ENCODE measurements around the gene TCF23.

Gene TCF23

DNA sequence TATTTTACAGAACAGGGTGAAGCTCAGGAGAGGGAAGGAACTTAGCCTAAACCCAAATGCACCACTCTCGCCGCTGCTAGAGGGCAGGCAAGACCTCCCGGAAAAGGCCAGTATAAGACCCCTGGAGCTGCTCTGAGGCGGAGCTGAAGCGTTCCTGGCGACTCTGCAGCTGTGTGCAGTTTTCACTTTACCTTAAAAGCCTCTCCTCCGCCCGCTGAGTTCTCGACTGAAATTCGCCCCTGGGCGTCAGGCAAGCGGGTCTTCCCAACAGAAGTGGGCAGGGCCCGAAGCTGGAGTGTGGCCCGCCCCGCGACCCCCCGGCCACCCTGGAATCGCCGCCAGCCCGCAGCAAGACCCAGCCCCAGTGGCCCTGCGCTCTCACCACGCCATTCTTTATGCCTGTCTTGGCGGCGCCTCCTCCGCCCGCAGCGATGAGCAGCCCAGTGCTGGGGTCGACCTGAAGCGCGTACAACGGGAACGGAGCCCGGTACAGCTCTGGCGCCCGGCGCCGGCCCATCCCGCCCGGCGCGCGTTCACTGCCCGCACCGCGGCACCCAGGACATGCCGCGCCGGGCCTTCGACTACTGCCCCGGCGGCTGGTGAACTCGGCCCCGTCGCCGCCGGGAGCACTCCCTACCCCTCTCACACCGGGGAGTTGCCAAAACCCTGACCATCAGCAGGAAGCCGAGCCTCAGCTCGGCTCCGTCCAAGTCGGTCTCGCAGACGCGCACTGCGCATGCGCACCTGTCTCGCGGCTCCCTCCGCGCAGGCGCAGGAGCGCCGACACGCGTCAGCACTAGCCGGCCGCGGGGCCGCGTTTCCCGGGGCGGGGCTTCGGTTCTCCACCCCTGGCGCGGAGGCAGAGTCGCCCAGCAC lies 14.7 kb upstream of the TCF23 start, which contains the start of gene PREB:
PREB (minus strand) TSS at position 732 of the 876 bp plus-strand sequence; CDS start at position 517, 215 bp downstream.
- TF ChIP-seq, protein P1, sequence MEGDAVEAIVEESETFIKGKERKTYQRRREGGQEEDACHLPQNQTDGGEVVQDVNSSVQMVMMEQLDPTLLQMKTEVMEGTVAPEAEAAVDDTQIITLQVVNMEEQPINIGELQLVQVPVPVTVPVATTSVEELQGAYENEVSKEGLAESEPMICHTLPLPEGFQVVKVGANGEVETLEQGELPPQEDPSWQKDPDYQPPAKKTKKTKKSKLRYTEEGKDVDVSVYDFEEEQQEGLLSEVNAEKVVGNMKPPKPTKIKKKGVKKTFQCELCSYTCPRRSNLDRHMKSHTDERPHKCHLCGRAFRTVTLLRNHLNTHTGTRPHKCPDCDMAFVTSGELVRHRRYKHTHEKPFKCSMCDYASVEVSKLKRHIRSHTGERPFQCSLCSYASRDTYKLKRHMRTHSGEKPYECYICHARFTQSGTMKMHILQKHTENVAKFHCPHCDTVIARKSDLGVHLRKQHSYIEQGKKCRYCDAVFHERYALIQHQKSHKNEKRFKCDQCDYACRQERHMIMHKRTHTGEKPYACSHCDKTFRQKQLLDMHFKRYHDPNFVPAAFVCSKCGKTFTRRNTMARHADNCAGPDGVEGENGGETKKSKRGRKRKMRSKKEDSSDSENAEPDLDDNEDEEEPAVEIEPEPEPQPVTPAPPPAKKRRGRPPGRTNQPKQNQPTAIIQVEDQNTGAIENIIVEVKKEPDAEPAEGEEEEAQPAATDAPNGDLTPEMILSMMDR (IDR thresholded peaks at IDR 0.05): no peak

DNA sequence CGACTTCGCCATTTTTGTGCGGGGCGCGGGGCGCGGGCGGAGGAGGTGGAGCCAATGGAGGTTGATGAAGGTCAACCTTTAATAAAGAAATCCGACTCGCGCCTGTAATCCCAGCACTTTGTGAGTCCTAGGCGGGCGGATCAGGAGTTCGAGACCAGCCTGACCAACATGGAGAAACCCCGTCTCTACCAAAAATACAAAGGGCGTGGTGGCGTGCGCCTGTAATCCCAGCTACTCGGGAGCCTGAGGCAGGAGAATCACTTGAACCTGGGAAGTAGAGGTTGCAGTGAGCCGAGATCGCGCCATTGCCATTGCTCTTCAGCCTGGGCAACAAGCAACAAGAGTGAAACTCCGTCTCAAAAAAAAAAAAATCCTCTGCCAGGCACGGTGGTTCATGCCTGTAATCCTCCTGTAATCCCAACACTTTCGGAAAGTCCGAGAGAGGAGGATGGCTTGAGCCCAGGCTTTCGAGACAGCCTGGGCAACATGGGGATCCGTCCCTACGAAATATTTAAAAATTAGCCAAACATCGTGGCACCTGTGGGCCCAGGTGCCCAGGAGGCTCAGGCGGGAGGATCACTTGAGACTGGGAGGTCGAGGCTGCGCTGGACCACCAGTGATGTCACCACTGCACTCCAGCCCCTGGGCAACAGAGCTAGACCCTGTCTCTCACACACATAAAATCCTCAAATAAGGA lies 13.9 kb upstream of the TCF23 start:
- TF ChIP-seq, protein P1 (IDR thresholded peaks at IDR 0.05): no peak

DNA sequence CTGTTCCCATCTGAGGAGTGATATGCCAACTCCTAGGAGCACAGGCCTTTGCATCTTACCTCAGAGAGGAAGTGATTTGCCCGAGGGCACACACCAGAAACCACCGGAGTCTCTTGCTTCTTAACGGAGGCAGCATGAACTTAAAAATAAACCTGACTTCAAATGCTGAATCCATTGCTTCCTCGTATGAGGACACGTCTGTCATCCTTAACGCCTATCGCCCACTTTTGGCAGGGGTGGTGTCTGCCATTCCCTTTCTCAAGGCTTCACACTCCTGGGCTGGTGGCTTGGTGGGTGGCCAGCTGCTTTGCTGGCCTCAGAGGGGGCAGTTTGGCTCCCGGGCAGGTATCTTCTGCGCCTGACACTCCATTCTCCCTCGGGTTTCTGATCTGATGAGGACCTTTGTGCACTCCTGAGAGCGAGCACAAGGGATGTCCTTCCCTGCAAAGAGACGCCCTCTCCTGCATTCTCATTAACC lies 13.3 kb upstream of the TCF23 start:
- TF ChIP-seq, protein P1 (IDR thresholded peaks at IDR 0.05): no peak

DNA sequence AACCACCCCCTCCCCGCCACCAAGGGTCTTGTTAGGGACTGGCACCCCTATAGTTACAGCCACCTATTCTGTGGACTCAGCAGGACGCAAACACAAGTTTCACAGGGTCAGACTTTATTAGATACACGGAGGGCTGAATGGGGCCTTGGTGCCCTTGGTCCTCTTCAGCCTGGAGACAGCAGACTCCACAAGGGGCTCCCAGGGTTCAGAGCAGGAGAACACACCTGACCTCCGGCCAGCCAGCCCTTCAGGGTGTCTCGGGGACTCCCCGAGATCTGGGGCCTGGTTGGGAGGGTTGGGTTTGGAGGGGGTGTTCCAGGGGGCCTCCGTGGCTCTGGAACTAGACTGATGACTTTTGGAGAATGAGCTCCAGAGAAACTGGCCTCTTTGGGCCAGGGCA lies 12.1 kb upstream of the TCF23 start:
- TF ChIP-seq, protein P1 (IDR thresholded peaks at IDR 0.05): no peak

DNA sequence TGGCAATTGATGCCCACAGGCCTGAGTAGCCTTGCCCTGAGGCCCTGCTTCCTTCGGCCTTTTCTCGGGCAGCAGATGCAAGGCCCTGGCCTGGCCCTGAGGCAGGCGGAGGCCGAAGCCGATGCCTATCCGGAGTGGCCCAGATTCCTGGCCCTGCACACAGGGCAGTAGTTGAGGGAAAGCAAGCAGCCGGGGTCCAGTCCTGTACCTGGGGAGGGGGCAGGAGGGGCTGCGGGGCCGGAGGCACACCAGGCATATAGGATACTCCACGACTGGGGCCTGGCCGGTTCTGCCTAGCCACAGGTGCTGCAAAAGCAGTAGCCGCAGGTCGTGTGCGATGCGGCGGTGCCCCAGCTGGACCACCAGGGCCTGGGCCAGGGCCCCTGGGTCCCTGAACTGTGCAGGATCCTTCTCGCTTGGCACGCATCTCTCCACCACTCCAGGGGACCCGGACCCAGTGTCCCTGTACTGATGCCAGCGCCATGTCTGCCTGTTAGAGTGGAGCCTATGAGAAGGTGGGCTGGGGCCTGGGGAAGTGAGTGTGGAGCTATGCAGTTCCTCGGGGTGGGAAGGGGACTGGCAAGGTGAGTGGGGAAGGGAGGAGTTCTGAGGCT lies 11.4 kb upstream of the TCF23 start:
- TF ChIP-seq, protein P1 (IDR thresholded peaks at IDR 0.05): no peak

DNA sequence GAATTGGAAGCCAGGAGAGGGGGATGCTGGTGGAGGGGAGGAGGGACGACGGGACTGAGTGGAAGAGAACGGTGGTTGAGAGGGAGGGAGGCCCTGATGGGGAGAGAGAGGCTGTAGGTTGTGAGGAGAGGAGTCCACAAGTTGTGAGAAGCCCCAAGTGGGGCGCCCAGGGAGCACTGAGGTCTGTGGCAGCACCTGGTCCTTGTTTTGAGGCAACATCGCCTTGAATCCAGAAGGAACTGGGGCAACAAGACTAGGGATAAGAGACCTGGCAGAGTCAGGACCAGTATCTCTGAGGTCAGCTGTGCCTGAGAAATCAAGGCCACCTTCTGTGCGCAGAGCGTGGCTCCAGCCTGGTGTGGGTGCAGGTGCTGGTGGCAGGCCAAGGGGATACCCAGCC lies 10.7 kb upstream of the TCF23 start:
- TF ChIP-seq, protein P1 (IDR thresholded peaks at IDR 0.05): no peak

DNA sequence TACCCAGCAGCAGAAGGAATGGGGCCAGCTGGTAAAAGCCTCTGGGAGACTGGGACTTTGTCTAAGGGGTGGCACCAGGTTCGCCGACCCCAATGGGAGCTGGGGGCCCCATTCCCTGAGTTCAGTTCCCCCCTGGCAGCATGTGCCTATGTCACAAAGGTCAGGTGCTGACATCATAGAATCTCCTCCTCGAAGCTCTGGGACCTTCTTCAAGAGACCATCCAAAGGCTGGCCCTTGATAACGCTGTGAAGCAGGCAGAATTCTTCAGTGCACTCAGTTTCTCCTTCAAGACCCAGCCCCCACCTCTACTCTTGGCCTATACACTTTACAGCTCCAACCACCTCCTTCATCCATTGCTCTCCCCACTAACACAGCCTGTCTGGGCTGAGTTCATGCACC lies 9.5 kb upstream of the TCF23 start, which contains the start of gene PRR30:
PRR30 (minus strand) TSS at position 101 of the 400 bp plus-strand sequence. CDS start 1,081 bp downstream, outside the sequence.
- TF ChIP-seq, protein P1 (IDR thresholded peaks at IDR 0.05): no peak
